ENCODE data around the gene PLCB1. TPM values are rescaled to one million over a fixed set of nuclear protein-coding genes. Genes with fewer than 3 reads are reported as not detected.

PLCB1 gene
- total and polyA plus RNA-seq, 10 of the 15 experiments (the other 5 are each of a cell fraction or from before 2014, with no cell fraction given) = 0.05 to 5.3 (median 0.17) TPM; not detected in 1

- TF ChIP-seq STAT1 (conservative IDR thresholded peaks at IDR 0.05) = no peak
- peak; percentile 58; the same call in 1 of the 2 replicates for TF ChIP-seq BCL11A (IDR thresholded peaks at IDR 0.05; ENCODE audit: low read depth, low read length)
- TF ChIP-seq KAT2A (conservative IDR thresholded peaks at IDR 0.05; ENCODE audit: control insufficient read depth, low read depth, low read length) = no peak
- TF ChIP-seq ZNF274 (IDR thresholded peaks at IDR 0.05; ENCODE audit: insufficient read depth, insufficient read length) = no peak
- TF ChIP-seq, protein P1, sequence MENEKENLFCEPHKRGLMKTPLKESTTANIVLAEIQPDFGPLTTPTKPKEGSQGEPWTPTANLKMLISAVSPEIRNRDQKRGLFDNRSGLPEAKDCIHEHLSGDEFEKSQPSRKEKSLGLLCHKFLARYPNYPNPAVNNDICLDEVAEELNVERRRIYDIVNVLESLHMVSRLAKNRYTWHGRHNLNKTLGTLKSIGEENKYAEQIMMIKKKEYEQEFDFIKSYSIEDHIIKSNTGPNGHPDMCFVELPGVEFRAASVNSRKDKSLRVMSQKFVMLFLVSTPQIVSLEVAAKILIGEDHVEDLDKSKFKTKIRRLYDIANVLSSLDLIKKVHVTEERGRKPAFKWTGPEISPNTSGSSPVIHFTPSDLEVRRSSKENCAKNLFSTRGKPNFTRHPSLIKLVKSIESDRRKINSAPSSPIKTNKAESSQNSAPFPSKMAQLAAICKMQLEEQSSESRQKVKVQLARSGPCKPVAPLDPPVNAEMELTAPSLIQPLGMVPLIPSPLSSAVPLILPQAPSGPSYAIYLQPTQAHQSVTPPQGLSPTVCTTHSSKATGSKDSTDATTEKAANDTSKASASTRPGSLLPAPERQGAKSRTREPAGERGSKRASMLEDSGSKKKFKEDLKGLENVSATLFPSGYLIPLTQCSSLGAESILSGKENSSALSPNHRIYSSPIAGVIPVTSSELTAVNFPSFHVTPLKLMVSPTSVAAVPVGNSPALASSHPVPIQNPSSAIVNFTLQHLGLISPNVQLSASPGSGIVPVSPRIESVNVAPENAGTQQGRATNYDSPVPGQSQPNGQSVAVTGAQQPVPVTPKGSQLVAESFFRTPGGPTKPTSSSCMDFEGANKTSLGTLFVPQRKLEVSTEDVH (IDR thresholded peaks at IDR 0.05; ENCODE audit: low read depth, partially characterized antibody) = no peak
- no peak for TF ChIP-seq KDM1A (IDR thresholded peaks at IDR 0.05; ENCODE audit: borderline replicate concordance)
- no peak for TF ChIP-seq ATF7 (IDR thresholded peaks at IDR 0.05; ENCODE audit: low read depth)
- TF ChIP-seq RFX5 (IDR thresholded peaks at IDR 0.05; ENCODE audit: low read depth, low read length) = no peak
- no peak for TF ChIP-seq STAT3 (IDR thresholded peaks at IDR 0.05; ENCODE audit: low read depth, low read length)
- TF ChIP-seq, protein P2, sequence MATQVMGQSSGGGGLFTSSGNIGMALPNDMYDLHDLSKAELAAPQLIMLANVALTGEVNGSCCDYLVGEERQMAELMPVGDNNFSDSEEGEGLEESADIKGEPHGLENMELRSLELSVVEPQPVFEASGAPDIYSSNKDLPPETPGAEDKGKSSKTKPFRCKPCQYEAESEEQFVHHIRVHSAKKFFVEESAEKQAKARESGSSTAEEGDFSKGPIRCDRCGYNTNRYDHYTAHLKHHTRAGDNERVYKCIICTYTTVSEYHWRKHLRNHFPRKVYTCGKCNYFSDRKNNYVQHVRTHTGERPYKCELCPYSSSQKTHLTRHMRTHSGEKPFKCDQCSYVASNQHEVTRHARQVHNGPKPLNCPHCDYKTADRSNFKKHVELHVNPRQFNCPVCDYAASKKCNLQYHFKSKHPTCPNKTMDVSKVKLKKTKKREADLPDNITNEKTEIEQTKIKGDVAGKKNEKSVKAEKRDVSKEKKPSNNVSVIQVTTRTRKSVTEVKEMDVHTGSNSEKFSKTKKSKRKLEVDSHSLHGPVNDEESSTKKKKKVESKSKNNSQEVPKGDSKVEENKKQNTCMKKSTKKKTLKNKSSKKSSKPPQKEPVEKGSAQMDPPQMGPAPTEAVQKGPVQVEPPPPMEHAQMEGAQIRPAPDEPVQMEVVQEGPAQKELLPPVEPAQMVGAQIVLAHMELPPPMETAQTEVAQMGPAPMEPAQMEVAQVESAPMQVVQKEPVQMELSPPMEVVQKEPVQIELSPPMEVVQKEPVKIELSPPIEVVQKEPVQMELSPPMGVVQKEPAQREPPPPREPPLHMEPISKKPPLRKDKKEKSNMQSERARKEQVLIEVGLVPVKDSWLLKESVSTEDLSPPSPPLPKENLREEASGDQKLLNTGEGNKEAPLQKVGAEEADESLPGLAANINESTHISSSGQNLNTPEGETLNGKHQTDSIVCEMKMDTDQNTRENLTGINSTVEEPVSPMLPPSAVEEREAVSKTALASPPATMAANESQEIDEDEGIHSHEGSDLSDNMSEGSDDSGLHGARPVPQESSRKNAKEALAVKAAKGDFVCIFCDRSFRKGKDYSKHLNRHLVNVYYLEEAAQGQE (IDR thresholded peaks at IDR 0.05; ENCODE audit: low read depth, low read length) = no peak
- TF ChIP-seq CBX3 (IDR thresholded peaks at IDR 0.05; ENCODE audit: borderline replicate concordance, low read depth) = no peak
- no peak for TF ChIP-seq TBL1XR1 (IDR thresholded peaks at IDR 0.05; ENCODE audit: low read depth, low read length)
- TF ChIP-seq IRF4 (IDR thresholded peaks at IDR 0.05; ENCODE audit: low read depth, low read length) = peak; percentile 69; the same call in 1 of the 2 replicates
- no peak for TF ChIP-seq NR2F1 (conservative IDR thresholded peaks at IDR 0.05)
- TF ChIP-seq, protein P3, sequence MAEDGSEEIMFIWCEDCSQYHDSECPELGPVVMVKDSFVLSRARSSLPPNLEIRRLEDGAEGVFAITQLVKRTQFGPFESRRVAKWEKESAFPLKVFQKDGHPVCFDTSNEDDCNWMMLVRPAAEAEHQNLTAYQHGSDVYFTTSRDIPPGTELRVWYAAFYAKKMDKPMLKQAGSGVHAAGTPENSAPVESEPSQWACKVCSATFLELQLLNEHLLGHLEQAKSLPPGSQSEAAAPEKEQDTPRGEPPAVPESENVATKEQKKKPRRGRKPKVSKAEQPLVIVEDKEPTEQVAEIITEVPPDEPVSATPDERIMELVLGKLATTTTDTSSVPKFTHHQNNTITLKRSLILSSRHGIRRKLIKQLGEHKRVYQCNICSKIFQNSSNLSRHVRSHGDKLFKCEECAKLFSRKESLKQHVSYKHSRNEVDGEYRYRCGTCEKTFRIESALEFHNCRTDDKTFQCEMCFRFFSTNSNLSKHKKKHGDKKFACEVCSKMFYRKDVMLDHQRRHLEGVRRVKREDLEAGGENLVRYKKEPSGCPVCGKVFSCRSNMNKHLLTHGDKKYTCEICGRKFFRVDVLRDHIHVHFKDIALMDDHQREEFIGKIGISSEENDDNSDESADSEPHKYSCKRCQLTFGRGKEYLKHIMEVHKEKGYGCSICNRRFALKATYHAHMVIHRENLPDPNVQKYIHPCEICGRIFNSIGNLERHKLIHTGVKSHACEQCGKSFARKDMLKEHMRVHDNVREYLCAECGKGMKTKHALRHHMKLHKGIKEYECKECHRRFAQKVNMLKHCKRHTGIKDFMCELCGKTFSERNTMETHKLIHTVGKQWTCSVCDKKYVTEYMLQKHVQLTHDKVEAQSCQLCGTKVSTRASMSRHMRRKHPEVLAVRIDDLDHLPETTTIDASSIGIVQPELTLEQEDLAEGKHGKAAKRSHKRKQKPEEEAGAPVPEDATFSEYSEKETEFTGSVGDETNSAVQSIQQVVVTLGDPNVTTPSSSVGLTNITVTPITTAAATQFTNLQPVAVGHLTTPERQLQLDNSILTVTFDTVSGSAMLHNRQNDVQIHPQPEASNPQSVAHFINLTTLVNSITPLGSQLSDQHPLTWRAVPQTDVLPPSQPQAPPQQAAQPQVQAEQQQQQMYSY (CRISPR knock-in tag; IDR thresholded peaks at IDR 0.05) = no peak
- TF ChIP-seq HCFC1 (IDR thresholded peaks at IDR 0.05; ENCODE audit: low read length) = no peak
- TF ChIP-seq POU2F2 (IDR thresholded peaks at IDR 0.05; ENCODE audit: borderline replicate concordance, low read depth, low read length) = no peak
- no peak for TF ChIP-seq BCL3 (IDR thresholded peaks at IDR 0.05; ENCODE audit: borderline replicate concordance, insufficient read depth, low read depth, low read length, poor library complexity, severe bottlenecking)
- TF ChIP-seq YBX1 (IDR thresholded peaks at IDR 0.05) = no peak
- peak; percentile 36; the same call in 1 of the 2 replicates for TF ChIP-seq IKZF1 (conservative IDR thresholded peaks at IDR 0.05)
- TF ChIP-seq TCF12 (IDR thresholded peaks at IDR 0.05; ENCODE audit: low read depth, low read length) = no peak
These were observed 469.5 kb downstream of the PLCB1 start (continued) for GRCh38 chr20:8601542-8601912.
